Calu3 (cell line): ENCODE results near the gene ALKBH2. TPM values are rescaled to one million over a fixed set of nuclear protein-coding genes. Genes with fewer than 3 reads are reported as not detected.

Experiments
- BruUV-seq: library from RNA; stranded (reverse); fragments of 400-500 nt; replicated peaks from 2 replicates; lab custom pipeline; 2021; lab: Mats Ljungman, UMichigan
- CTCF ChIA-PET: fragments of 300-600 bp; sonication (Branson Sonifier 250); formaldehyde crosslinking; loops from one replicate; lab custom pipeline; 2022; ENCODE audit warnings: antibody characterized with exemption; lab: Charles Lee
- DNase-seq: peaks from one replicate; pipeline ENCODE4 v3.0.0; 2022
- H3K27ac Mint-ChIP-seq: one replicate; pipeline ENCODE4 v1.8.0; 2022; ENCODE audit warnings: mixed read lengths; ENCODE audit not compliant: unreplicated experiment
- H3K27me3 Mint-ChIP-seq: one replicate; pipeline ENCODE4 v1.8.0; 2022; ENCODE audit warnings: mixed read lengths; ENCODE audit not compliant: unreplicated experiment
- H3K36me3 Mint-ChIP-seq: one replicate; pipeline ENCODE4 v1.8.0; 2022; ENCODE audit warnings: mild to moderate bottlenecking, moderate library complexity, mixed read lengths; ENCODE audit not compliant: insufficient read depth, unreplicated experiment
- H3K4me1 Mint-ChIP-seq: one replicate; pipeline ENCODE4 v1.8.0; 2022; ENCODE audit warnings: mild to moderate bottlenecking, low read depth, mixed read lengths; ENCODE audit not compliant: unreplicated experiment
- H3K4me3 Mint-ChIP-seq: one replicate; pipeline ENCODE4 v1.8.0; 2022; ENCODE audit warnings: mild to moderate bottlenecking, low read depth, moderate library complexity, mixed read lengths; ENCODE audit not compliant: unreplicated experiment
- H3K9me3 Mint-ChIP-seq: one replicate; pipeline ENCODE4 v1.8.0; 2022; ENCODE audit warnings: low read depth, mixed read lengths; ENCODE audit not compliant: unreplicated experiment
- CTCF ChIP-seq: fragments of 200-600 bp; IDR thresholded peaks from one replicate; pipeline ENCODE4 v1.8.0; 2022; ENCODE audit warnings: antibody characterized with exemption; ENCODE audit not compliant: unreplicated experiment
- intact Hi-C: fragments of 100-400 bp; cut with micrococcal nuclease; formaldehyde crosslinking; loops from one replicate; pipeline ENCODE4 v1.10.0; 2022; ENCODE audit not compliant: unreplicated experiment
- total RNA-seq: library from RNA; stranded (reverse); gene quantifications from 2 replicates; pipeline ENCODE4 v1.2.3, GENCODE V29; 2022

The ALKBH2 gene
- total RNA-seq, 1 experiment from 2014 or later, result 43.1 TPM

DNA sequence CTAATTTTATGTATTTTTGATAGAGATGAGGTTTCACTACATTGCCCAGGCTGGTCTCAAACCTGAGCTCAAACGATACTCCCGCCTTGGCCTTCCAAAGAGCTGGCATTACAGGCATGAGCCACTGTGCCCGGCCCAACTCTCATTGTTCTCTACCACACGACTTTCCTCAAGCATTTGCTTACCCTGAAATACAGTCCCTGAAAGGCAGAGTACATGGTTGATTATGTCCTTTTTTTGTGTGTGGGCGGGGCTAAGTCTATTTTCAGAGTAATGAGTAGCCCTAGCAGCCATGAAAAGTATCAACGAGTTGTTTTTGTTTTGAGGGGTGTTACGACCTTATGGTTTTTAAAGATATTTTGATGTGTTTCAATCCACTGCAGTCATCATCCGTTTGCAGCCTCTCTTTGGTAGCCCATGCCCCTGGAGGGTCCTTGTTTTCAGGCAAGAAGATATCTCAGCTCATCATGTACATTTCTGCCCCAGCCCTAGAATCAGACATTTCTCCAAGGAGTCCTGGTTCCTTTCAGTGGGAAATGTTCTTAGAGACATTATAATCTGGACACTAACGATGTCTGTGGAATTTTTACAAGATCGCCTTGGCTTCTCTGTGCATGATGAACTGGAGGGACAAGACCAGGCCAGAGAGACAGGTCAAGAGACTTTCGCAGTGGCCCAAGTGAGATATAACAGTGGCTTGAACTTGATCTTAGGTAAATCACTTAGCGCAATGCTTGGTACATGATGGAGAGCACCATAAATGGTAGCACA lies 31.8 kb upstream of the ALKBH2 start:
- H3K4me3 Mint-ChIP-seq, result no peak overlapping the region
- no peaks in the 10 kb centered on the region for H3K9me3 Mint-ChIP-seq
- peaks cover 30% of the 10 kb centered on the region for H3K27me3 Mint-ChIP-seq
- intact Hi-C loops, result no loop called here
- no peaks in the 10 kb centered on the region for H3K36me3 Mint-ChIP-seq
- BruUV-seq, result no TSS peak
- CTCF ChIA-PET, result no interaction called here
- H3K4me1 Mint-ChIP-seq, result no peaks in the 10 kb centered on the region
- no peak for TF ChIP-seq CTCF
- DNase-seq, result no peak
- H3K27ac Mint-ChIP-seq, result no peak overlapping the region

DNA sequence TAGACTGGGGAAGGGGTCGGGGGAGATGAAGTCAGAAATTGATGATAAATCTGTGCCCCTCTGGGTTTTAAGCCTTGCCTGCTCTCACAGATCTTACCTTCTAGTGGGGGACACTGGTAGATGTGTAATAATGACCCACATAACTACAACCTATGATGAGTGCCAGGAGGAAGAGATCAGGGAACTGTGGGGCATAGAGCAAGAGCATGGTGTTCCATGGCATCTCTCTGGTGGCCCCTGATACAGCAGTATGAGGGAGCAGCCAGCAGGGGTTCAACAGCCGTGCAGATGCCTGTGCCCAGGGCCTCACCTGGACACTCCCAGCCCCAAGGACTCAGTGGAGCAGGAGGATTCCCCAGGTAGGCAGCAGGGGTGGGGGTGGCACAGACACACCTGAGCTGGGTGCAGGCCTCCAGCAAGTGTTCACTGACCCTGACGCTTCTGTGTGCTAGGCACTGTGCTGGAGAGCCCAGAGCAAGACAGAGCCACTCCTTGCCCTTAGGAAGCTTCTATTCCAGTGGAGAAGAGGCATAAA lies 28.1 kb upstream of the ALKBH2 start:
- Mint-ChIP-seq H3K36me3 (no peaks in the 10 kb centered on the region), H3K4me1 (no peaks in the 10 kb centered on the region), H3K9me3 (no peaks in the 10 kb centered on the region), H3K4me3 (no peak overlapping the region), H3K27ac (no peak overlapping the region), H3K27me3 (peaks cover 20% of the 10 kb centered on the region)
- CTCF ChIA-PET, result no interaction called here
- no TSS peak for BruUV-seq
- DNase-seq, result no peak
- TF ChIP-seq CTCF, result no peak
- intact Hi-C loops, result no loop called here

GRCh38 chr12:109120557-109120956 lies 27.3 kb upstream of the ALKBH2 start:
- BruUV-seq, result no TSS peak
- H3K36me3 Mint-ChIP-seq, result no peaks in the 10 kb centered on the region
- H3K9me3 Mint-ChIP-seq, result no peaks in the 10 kb centered on the region
- H3K27ac Mint-ChIP-seq, result no peak overlapping the region
- TF ChIP-seq CTCF, result no peak
- peaks cover 12% of the 10 kb centered on the region for H3K27me3 Mint-ChIP-seq
- CTCF ChIA-PET, result no interaction called here
- DNase-seq, result no peak
- intact Hi-C loops, result no loop called here
- peaks cover 6% of the 10 kb centered on the region for H3K4me1 Mint-ChIP-seq
- no peak overlapping the region for H3K4me3 Mint-ChIP-seq

GRCh38 chr12:109120095-109120494 lies 26.8 kb upstream of the ALKBH2 start:
- H3K27me3 Mint-ChIP-seq, result peaks cover 7% of the 10 kb centered on the region
- no TSS peak for BruUV-seq
- CTCF ChIA-PET, result no interaction called here

More at GRCh38 chr12:109120095-109120494, 26.8 kb upstream of the ALKBH2 start:
- intact Hi-C loops, result no loop called here
- H3K36me3 Mint-ChIP-seq, result no peaks in the 10 kb centered on the region
- H3K27ac Mint-ChIP-seq, result no peak overlapping the region
- no peak overlapping the region for H3K4me3 Mint-ChIP-seq
- no peak for TF ChIP-seq CTCF
- DNase-seq, result no peak
- no peaks in the 10 kb centered on the region for H3K9me3 Mint-ChIP-seq
- H3K4me1 Mint-ChIP-seq, result peaks cover 8% of the 10 kb centered on the region
